PFSK-1 (cell line): ENCODE measurements around the gene CNTNAP2.

Source experiments
- POLR2AphosphoS5 ChIP-seq: IDR thresholded peaks from 2 replicates; pipeline ENCODE4 v1.6.1; 2012; ENCODE audit warnings: low read depth, mild to moderate bottlenecking, control low read depth, low read length, moderate library complexity
- REST ChIP-seq, 2 experiments: IDR thresholded peaks; 2 replicates each; pipeline versions ENCODE4 v1.6.1 to v1.8.0; 2011 to 2012; ENCODE audit warnings: low read depth in 2 of 2, low read length in 2 of 2, control low read depth in 1 of 2, inconsistent platforms in 1 of 2, mild to moderate bottlenecking in 1 of 2, moderate library complexity in 1 of 2; ENCODE audit not compliant: insufficient read depth in 1 of 2
- SIN3A ChIP-seq: IDR thresholded peaks from 2 replicates; pipeline ENCODE4 v1.6.1; 2012; ENCODE audit warnings: mild to moderate bottlenecking, low read length, moderate library complexity, borderline replicate concordance; ENCODE audit not compliant: insufficient read depth
- TAF1 ChIP-seq: IDR thresholded peaks from 2 replicates; pipeline ENCODE4 v1.6.1; 2012; ENCODE audit warnings: low read length, control low read depth, borderline replicate concordance; ENCODE audit not compliant: insufficient read depth

DNA sequence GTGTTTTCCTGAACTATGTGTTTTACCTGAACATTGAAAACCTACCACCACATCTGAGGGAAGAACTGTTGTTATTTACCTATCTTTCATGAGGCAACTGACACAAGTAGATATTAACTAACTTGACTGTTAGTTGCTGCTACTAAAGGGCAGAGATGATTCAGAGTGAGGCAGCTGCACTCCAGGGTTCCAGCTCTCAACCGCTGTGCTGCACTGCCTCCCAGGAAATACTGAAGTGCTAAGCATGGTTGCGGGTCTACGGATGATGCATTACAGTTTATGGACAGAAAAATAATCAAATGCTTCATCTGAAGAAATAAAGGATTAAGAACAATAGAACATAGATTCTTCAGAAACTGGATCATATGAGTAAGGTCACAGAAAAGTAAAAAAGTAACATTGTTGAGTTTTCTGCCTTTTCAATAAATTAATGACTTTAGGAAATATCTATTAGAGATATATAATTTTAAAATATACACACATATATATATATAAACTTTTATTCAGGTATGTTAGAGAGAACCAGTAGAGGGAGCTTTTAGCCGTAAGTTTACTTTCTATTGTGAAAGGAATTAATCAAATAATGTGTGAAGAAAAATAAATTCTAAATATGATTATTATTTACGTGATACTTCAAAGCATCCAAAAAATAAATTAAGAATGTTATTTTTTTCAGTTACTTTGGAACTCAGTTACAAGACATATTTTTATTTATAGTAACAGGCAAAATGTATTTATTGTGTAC lies 620.0 kb downstream of the CNTNAP2 start:
- TF ChIP-seq REST (IDR thresholded peaks at IDR 0.05; ENCODE audit: insufficient read depth in 1 of 2, low read depth in 2 of 2, low read length in 2 of 2) = no peak
- TF ChIP-seq SIN3A = no peak
- TF ChIP-seq POLR2AphosphoS5 = no peak
- TF ChIP-seq TAF1 = no peak
